Coronary artery (tissue), 2 donors: ENCODE data around the gene ZCWPW2.

Source experiments
- DNase-seq: peaks from one replicate; pipeline ENCODE4 v3.0.0-alpha.2; 2017; ENCODE audit warnings: low spot score
- H3K27ac ChIP-seq, 2 donors: fragments of 200-600 bp; sonication (generic); one replicate each; pipeline ENCODE4 v1.5.1; 2016 to 2019
- H3K4me3 ChIP-seq: fragments of 200-600 bp; sonication (generic); 2 replicates; pipeline ENCODE4 v1.5.1; 2016; ENCODE audit warnings: mild to moderate bottlenecking, moderate library complexity
- CTCF ChIP-seq: fragments of 200-600 bp; sonication (generic); IDR thresholded peaks from one replicate; pipeline ENCODE4 v1.5.1; 2019; ENCODE audit warnings: antibody characterized with exemption

ZCWPW2 gene

GRCh38 chr3:28556195-28556594 is 207.7 kb downstream of the ZCWPW2 start:
- TF ChIP-seq CTCF, result no peak
- Histone ChIP-seq H3K4me3 (no peak overlapping the region), H3K27ac (no peak overlapping the region)
- no peak for DNase-seq

- TF ChIP-seq CTCF, result no peak
- DNase-seq, result no peak
- Histone ChIP-seq H3K27ac (no peak overlapping the region), H3K4me3 (no peak overlapping the region)
Observed at GRCh38 chr3:28564211-28564610, 215.7 kb downstream of the ZCWPW2 start.

GRCh38 chr3:28569357-28569756 is 220.8 kb downstream of the ZCWPW2 start:
- no peak for DNase-seq
- Histone ChIP-seq H3K27ac (no peak overlapping the region), H3K4me3 (no peak overlapping the region)
- no peak for TF ChIP-seq CTCF

GRCh38 chr3:28574036-28574435 is 225.5 kb downstream of the ZCWPW2 start:
- TF ChIP-seq CTCF, result no peak
- no peak overlapping the region for H3K4me3 ChIP-seq
- DNase-seq, result no peak
- H3K27ac ChIP-seq, result no peak overlapping the region

- no peak for TF ChIP-seq CTCF
- DNase-seq, result no peak
- peak overlapping the region; percentile 20 to 55 for H3K27ac ChIP-seq
- H3K4me3 ChIP-seq, result peak overlapping the region; percentile 74
Observed at GRCh38 chr3:28575100-28575745, 226.7 kb downstream of the ZCWPW2 start.
